IMR-90 (cell line): ENCODE data around the gene SRPX2.

Source experiments
- NFE2L2 ChIP-seq: fragments of 150-350 bp; IDR thresholded peaks from 2 replicates; pipeline ENCODE4 v1.6.1; 2016; ENCODE audit warnings: low read depth, mild to moderate bottlenecking, low read length
- POLR2A ChIP-seq: IDR thresholded peaks from 2 replicates; pipeline ENCODE4 v1.6.1; 2012; ENCODE audit warnings: mild to moderate bottlenecking, low read depth, low read length
- RAD21 ChIP-seq: IDR thresholded peaks from 2 replicates; pipeline ENCODE4 v1.6.1; 2012; ENCODE audit warnings: low read length, improper control_type of control experiment
- RCOR1 ChIP-seq: IDR thresholded peaks from 2 replicates; pipeline ENCODE4 v1.6.1; 2012; ENCODE audit warnings: mild to moderate bottlenecking, low read length, improper control_type of control experiment; ENCODE audit not compliant: insufficient replicate concordance
- SMC3 ChIP-seq: fragments of 150-350 bp; IDR thresholded peaks from 2 replicates; pipeline ENCODE4 v1.6.1; 2016; ENCODE audit warnings: low read depth, mild to moderate bottlenecking, antibody characterized with exemption, low read length, moderate library complexity
- TF ChIP-seq, protein P1 (sequence below): conservative IDR thresholded peaks from 2 replicates; pipeline ENCODE4 v1.5.1; 2012; ENCODE audit warnings: mild to moderate bottlenecking, low read depth, low read length, improper control_type of control experiment

DNA sequence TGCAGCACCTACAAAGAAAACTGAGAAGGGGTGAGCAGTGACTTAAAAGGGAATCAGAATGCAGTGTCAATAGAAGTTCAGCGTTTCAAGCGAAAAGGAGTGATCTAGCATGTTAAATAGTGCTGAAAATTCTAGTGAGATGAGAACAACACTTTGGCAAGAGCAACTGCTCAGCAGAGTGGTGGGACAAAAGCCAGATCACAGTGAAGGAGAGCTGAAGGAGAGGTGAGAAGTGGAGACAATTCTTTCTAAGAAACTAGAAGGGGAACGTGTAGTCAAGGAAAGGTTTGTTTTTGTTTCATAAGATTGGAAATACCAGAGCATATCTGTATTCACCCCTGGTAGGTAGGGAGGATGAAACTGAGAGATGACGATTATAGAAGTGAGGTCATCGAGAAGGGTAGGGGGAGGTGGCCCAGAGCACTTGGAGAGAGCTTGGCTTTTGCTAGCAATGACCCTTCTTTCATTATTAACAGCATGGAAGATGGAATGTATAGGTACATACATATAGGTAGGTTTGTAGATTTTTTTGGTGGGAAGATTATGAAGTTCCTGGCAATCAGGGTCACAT lies 33.7 kb downstream of the SRPX2 start:
- TF ChIP-seq, protein P1, sequence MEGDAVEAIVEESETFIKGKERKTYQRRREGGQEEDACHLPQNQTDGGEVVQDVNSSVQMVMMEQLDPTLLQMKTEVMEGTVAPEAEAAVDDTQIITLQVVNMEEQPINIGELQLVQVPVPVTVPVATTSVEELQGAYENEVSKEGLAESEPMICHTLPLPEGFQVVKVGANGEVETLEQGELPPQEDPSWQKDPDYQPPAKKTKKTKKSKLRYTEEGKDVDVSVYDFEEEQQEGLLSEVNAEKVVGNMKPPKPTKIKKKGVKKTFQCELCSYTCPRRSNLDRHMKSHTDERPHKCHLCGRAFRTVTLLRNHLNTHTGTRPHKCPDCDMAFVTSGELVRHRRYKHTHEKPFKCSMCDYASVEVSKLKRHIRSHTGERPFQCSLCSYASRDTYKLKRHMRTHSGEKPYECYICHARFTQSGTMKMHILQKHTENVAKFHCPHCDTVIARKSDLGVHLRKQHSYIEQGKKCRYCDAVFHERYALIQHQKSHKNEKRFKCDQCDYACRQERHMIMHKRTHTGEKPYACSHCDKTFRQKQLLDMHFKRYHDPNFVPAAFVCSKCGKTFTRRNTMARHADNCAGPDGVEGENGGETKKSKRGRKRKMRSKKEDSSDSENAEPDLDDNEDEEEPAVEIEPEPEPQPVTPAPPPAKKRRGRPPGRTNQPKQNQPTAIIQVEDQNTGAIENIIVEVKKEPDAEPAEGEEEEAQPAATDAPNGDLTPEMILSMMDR, result no peak
- TF ChIP-seq SMC3 (no peak), POLR2A (no peak), RCOR1 (no peak), NFE2L2 (no peak), RAD21 (no peak)
